Endodermal cell (in vitro differentiated cells): Measurements from ENCODE around the gene C2orf78. TPM values are rescaled to one million over a fixed set of nuclear protein-coding genes. Genes with fewer than 3 reads are reported as not detected.
A peak's percentile ranks its signal among the peaks of the same experiment; 100 is the strongest.

Experiments used
- DNase-seq: peaks from one replicate; pipeline ENCODE4 v3.0.0-alpha.2; 2017
- H3K27ac ChIP-seq: 2 replicates; pipeline ENCODE4 v1.5.1; 2013; ENCODE audit warnings: mild to moderate bottlenecking, low read depth, low read length, moderate library complexity
- H3K27me3 ChIP-seq: 2 replicates; pipeline ENCODE4 v1.6.1; 2013; ENCODE audit warnings: mild to moderate bottlenecking, low read length, moderate library complexity; ENCODE audit not compliant: insufficient read depth, control insufficient read depth, poor library complexity, severe bottlenecking
- H3K36me3 ChIP-seq: 2 replicates; pipeline ENCODE4 v1.7.0; 2013; ENCODE audit warnings: mild to moderate bottlenecking, low read length, moderate library complexity; ENCODE audit not compliant: control insufficient read depth, insufficient read depth
- H3K4me1 ChIP-seq: one replicate; pipeline ENCODE4 v1.7.0; 2013; ENCODE audit warnings: low read length; ENCODE audit not compliant: control insufficient read depth, insufficient read depth
- H3K4me3 ChIP-seq: 2 replicates; pipeline ENCODE4 v1.5.1; 2013; ENCODE audit warnings: mild to moderate bottlenecking, low read length, moderate library complexity
- H3K9ac ChIP-seq: 2 replicates; pipeline ENCODE4 v1.6.1; 2013; ENCODE audit warnings: mild to moderate bottlenecking, low read length, moderate library complexity; ENCODE audit not compliant: poor library complexity, severe bottlenecking; ENCODE audit errors: extremely low read depth
- H3K9me3 ChIP-seq: 2 replicates; pipeline ENCODE4 v1.6.1; 2013; ENCODE audit warnings: mild to moderate bottlenecking, low read length, moderate library complexity; ENCODE audit not compliant: control insufficient read depth
- H3K27ac Mint-ChIP-seq: 2 replicates; pipeline ENCODE4 v1.8.0; 2020; ENCODE audit warnings: mixed read lengths
- H3K27me3 Mint-ChIP-seq: 2 replicates; pipeline ENCODE4 v1.8.0; 2021; ENCODE audit warnings: mild to moderate bottlenecking, mixed read lengths; ENCODE audit not compliant: insufficient read depth
- H3K36me3 Mint-ChIP-seq: 2 replicates; pipeline ENCODE4 v1.8.0; 2020; ENCODE audit warnings: low read depth, mixed read lengths
- H3K4me1 Mint-ChIP-seq: 2 replicates; pipeline ENCODE4 v1.8.0; 2020; ENCODE audit warnings: mixed read lengths
- H3K4me3 Mint-ChIP-seq: 2 replicates; pipeline ENCODE4 v1.8.0; 2020; ENCODE audit warnings: mild to moderate bottlenecking, moderate library complexity, mixed read lengths
- H3K9me3 Mint-ChIP-seq: 2 replicates; pipeline ENCODE4 v1.8.0; 2020; ENCODE audit warnings: mild to moderate bottlenecking, mixed read lengths
- CTCF ChIP-seq: fragments of 200-600 bp; sonication (generic); conservative IDR thresholded peaks from 2 replicates; pipeline ENCODE4 v1.5.0; 2021; ENCODE audit warnings: antibody characterized with exemption, mild to moderate bottlenecking
- WGBS, 2 experiments: methylation state at CpG; one replicate each; pipeline versions ENCODE4 v1.1.5 to v1.1.7; 2013; ENCODE audit warnings: missing lambda C conversion rate in 2 of 2, mixed read lengths in 1 of 2; ENCODE audit not compliant: insufficient coverage in 1 of 2, insufficient read length in 1 of 2; 5-methylcytosine and 5-hydroxymethylcytosine counted together
- total RNA-seq, 2 donors: library from RNA; stranded (reverse); fragmentation: NEBNext Ultra II Directional in 1 of 2; extraction: Animal tissue kit (Norgen Biotek cat#: 25700) in 1 of 2; gene quantifications; 2 replicates in 1 of 2; 3 replicates in 1 of 2; pipeline ENCODE4 v1.2.1, GENCODE V29; 2021

C2orf78 gene
- total RNA-seq, 2 donors from 2014 or later: not detected

GRCh38 chr2:73838889-73839534, 55.0 kb downstream of the C2orf78 start:
- H3K4me1 ChIP-seq: no peaks in the 10 kb centered on the region
- Mint-ChIP-seq H3K27me3 (no peaks in the 10 kb centered on the region), H3K4me3 (no peak overlapping the region), H3K9me3 (no peaks in the 10 kb centered on the region), H3K36me3 (peaks cover 19% of the 10 kb centered on the region), H3K4me1 (no peaks in the 10 kb centered on the region), H3K27ac (no peak overlapping the region)
- TF ChIP-seq CTCF: no peak
- H3K27me3 ChIP-seq: no peaks in the 10 kb centered on the region
- H3K9ac ChIP-seq: no peak overlapping the region
- H3K9me3 ChIP-seq: no peaks in the 10 kb centered on the region
- H3K36me3 ChIP-seq: peaks cover 57% of the 10 kb centered on the region
- no peak overlapping the region for H3K27ac ChIP-seq
- no peak overlapping the region for H3K4me3 ChIP-seq
- WGBS, 2 experiments: 90 to 100% methylated on average over 1 to 2 of the region's 2 CpGs
- no peak for DNase-seq

GRCh38 chr2:73839653-73840411, 55.8 kb downstream of the C2orf78 start:
- Histone ChIP-seq H3K9ac (no peak overlapping the region), H3K27ac (no peak overlapping the region), H3K27me3 (no peaks in the 10 kb centered on the region), H3K4me1 (no peaks in the 10 kb centered on the region), H3K4me3 (no peak overlapping the region), H3K9me3 (no peaks in the 10 kb centered on the region), H3K36me3 (peaks cover 60% of the 10 kb centered on the region)
- WGBS, 2 experiments: 87 to 90% methylated on average over 2 to 3 of the region's 3 CpGs
- no peak overlapping the region for H3K27ac Mint-ChIP-seq
- no peak for DNase-seq
- TF ChIP-seq CTCF: peak; percentile 51
- H3K27me3 Mint-ChIP-seq: no peaks in the 10 kb centered on the region
- H3K4me1 Mint-ChIP-seq: no peaks in the 10 kb centered on the region
- H3K9me3 Mint-ChIP-seq: no peaks in the 10 kb centered on the region
- peaks cover 20% of the 10 kb centered on the region for H3K36me3 Mint-ChIP-seq
- no peak overlapping the region for H3K4me3 Mint-ChIP-seq

GRCh38 chr2:73841912-73842738, 58.1 kb downstream of the C2orf78 start:
- Mint-ChIP-seq H3K27me3 (no peaks in the 10 kb centered on the region), H3K4me1 (no peaks in the 10 kb centered on the region), H3K4me3 (no peak overlapping the region), H3K9me3 (no peaks in the 10 kb centered on the region), H3K36me3 (peaks cover 31% of the 10 kb centered on the region), H3K27ac (no peak overlapping the region)
- 94 to 95% methylated on average over 4 to 5 of the region's 5 CpGs for WGBS, 2 experiments
- no peak for TF ChIP-seq CTCF
- Histone ChIP-seq H3K9ac (no peak overlapping the region), H3K27me3 (no peaks in the 10 kb centered on the region), H3K4me1 (no peaks in the 10 kb centered on the region), H3K36me3 (peaks cover 69% of the 10 kb centered on the region), H3K9me3 (no peaks in the 10 kb centered on the region), H3K27ac (no peak overlapping the region), H3K4me3 (no peak overlapping the region)
- no peak for DNase-seq
